ENCODE data around the gene SPATA9. TPM values are rescaled to one million over a fixed set of nuclear protein-coding genes. Genes with fewer than 3 reads are reported as not detected.

The SPATA9 gene
- total and polyA plus RNA-seq, 10 donors, result 0.23 to 2.8 (median 1.1) TPM; not detected in 1

DNA sequence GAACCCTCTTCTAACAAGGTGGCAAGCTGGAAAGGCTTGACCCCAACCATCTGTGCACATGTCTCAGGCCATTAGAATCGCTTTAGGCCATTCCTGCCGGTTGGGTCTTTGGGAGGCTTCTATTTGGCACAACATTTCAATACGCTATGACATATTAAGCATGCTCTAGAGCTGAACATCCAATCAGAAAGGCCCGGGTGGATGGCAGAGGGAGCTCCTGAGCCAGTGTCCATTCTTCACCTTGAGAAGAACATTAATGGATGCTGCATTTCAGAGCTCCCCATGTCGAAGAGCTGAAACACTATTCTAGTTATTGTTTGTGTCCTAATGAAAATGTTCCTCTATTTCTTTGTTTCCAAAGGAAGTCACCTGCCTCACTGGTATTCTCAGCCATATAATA is 12.8 kb downstream of the SPATA9 start:
- H3K4me3 ChIP-seq, result no peak overlapping the region
- TF ChIP-seq POLR2A (IDR thresholded peaks at IDR 0.05) (no peak), POLR2AphosphoS5 (IDR thresholded peaks at IDR 0.05) (no peak)
- TF ChIP-seq, protein P1, sequence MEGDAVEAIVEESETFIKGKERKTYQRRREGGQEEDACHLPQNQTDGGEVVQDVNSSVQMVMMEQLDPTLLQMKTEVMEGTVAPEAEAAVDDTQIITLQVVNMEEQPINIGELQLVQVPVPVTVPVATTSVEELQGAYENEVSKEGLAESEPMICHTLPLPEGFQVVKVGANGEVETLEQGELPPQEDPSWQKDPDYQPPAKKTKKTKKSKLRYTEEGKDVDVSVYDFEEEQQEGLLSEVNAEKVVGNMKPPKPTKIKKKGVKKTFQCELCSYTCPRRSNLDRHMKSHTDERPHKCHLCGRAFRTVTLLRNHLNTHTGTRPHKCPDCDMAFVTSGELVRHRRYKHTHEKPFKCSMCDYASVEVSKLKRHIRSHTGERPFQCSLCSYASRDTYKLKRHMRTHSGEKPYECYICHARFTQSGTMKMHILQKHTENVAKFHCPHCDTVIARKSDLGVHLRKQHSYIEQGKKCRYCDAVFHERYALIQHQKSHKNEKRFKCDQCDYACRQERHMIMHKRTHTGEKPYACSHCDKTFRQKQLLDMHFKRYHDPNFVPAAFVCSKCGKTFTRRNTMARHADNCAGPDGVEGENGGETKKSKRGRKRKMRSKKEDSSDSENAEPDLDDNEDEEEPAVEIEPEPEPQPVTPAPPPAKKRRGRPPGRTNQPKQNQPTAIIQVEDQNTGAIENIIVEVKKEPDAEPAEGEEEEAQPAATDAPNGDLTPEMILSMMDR (IDR thresholded peaks at IDR 0.05 in 8 of 11, conservative IDR thresholded peaks at IDR 0.05 in 3 of 11), result no peak
- no peaks in the 10 kb centered on the region for H3K9me3 ChIP-seq
- H3K36me3 ChIP-seq, result no peaks in the 10 kb centered on the region
- no peak for DNase-seq
- intact Hi-C loops (cut with DNase I; ENCODE audit: low total_unique reads), result loop anchor here (10.0 kb wide), 1 partner anchor 105 kb away; no protein-coding TSS in a partner anchor
- WGBS, 5 donors, result 91 to 96% (median 94%) methylated on average over 5 of the region's 5 CpGs
- H3K27ac ChIP-seq, result no peak overlapping the region
- no peaks in the 10 kb centered on the region for H3K27me3 ChIP-seq (replicated peaks in 1 of 7)
- H3K4me1 ChIP-seq, result peaks cover 0 to 17% (median 0%) of the 10 kb centered on the region in 6 donors

- intact Hi-C loops (cut with DNase I; ENCODE audit: low total_unique reads), result loop anchor here (10.0 kb wide), 1 partner anchor 105 kb away; no protein-coding TSS in a partner anchor
- H3K27me3 ChIP-seq (replicated peaks in 1 of 7), result no peaks in the 10 kb centered on the region
- TF ChIP-seq, protein P1 (IDR thresholded peaks at IDR 0.05 in 8 of 11, conservative IDR thresholded peaks at IDR 0.05 in 3 of 11), result no peak
- TF ChIP-seq POLR2AphosphoS5 (IDR thresholded peaks at IDR 0.05), result no peak
- no peak for DNase-seq
- peak overlapping the region in 1 of 8 donors; percentile 13 for H3K27ac ChIP-seq
- H3K9me3 ChIP-seq, result no peaks in the 10 kb centered on the region
- WGBS, 5 donors, result 83 to 92% (median 91%) methylated on average over 4 of the region's 4 CpGs
- H3K4me3 ChIP-seq, result no peak overlapping the region
- H3K36me3 ChIP-seq, result no peaks in the 10 kb centered on the region
- H3K4me1 ChIP-seq, result peaks cover 0 to 17% (median 0%) of the 10 kb centered on the region in 6 donors
Measured at GRCh38 chr5:95669540-95669939, 13.3 kb downstream of the SPATA9 start.

GRCh38 chr5:95668728-95669127 is 14.1 kb downstream of the SPATA9 start:
- no peak for TF ChIP-seq POLR2A (IDR thresholded peaks at IDR 0.05)
- TF ChIP-seq POLR2AphosphoS5 (IDR thresholded peaks at IDR 0.05), result no peak
- Histone ChIP-seq H3K27me3 (replicated peaks in 1 of 7) (no peaks in the 10 kb centered on the region), H3K36me3 (no peaks in the 10 kb centered on the region), H3K9me3 (no peaks in the 10 kb centered on the region), H3K27ac (peak overlapping the region in 1 of 8 donors; percentile 13), H3K4me3 (no peak overlapping the region), H3K4me1 (peaks cover 0 to 24% (median 6%) of the 10 kb centered on the region in 6 donors)
- 26 to 54% (median 38%) methylated on average over 1 of the region's 1 CpG for WGBS, 5 donors
- DNase-seq, result no peak
- intact Hi-C loops (cut with DNase I; ENCODE audit: low total_unique reads), result loop anchor here (10.0 kb wide), 1 partner anchor 106 kb away; no protein-coding TSS in a partner anchor

GRCh38 chr5:95668216-95668615 is 14.6 kb downstream of the SPATA9 start:
- Histone ChIP-seq H3K27me3 (replicated peaks in 1 of 7) (no peaks in the 10 kb centered on the region), H3K27ac (no peak overlapping the region), H3K9me3 (no peaks in the 10 kb centered on the region), H3K4me3 (no peak overlapping the region), H3K36me3 (no peaks in the 10 kb centered on the region), H3K4me1 (peaks cover 0 to 24% (median 6%) of the 10 kb centered on the region in 6 donors)
- intact Hi-C loops (cut with DNase I; ENCODE audit: low total_unique reads), result loop anchor here (10.0 kb wide), 1 partner anchor 107 kb away; no protein-coding TSS in a partner anchor
- no peak for DNase-seq
- no peak for TF ChIP-seq POLR2AphosphoS5 (IDR thresholded peaks at IDR 0.05)
- TF ChIP-seq, protein P1 (IDR thresholded peaks at IDR 0.05 in 8 of 11, conservative IDR thresholded peaks at IDR 0.05 in 3 of 11), result no peak
- TF ChIP-seq POLR2A (IDR thresholded peaks at IDR 0.05), result no peak

Data from spleen (tissue), 11 donors.